K562 (cell line): ENCODE results near the gene ZNF232. TPM values are rescaled to one million over a fixed set of nuclear protein-coding genes. Genes with fewer than 3 reads are reported as not detected.

Experiments used
- ARID2 ChIP-seq: fragments of 450-650 bp; IDR thresholded peaks from 2 replicates; pipeline ENCODE4 v1.6.1; 2017; ENCODE audit warnings: antibody characterized with exemption, mild to moderate bottlenecking
- BCL6 ChIP-seq: fragments of 250-450 bp; sonication (Bioruptor Pico); IDR thresholded peaks from 2 replicates; pipeline ENCODE4 v1.4.0; 2020
- BMI1 ChIP-seq: fragments of 150-350 bp; IDR thresholded peaks from 2 replicates; pipeline ENCODE4 v1.6.1; 2014; ENCODE audit warnings: low read length
- FOXA1 ChIP-seq: fragments of 450-650 bp; IDR thresholded peaks from 2 replicates; pipeline ENCODE4 v1.6.1; 2016; ENCODE audit warnings: mild to moderate bottlenecking, borderline replicate concordance
- GTF2F1 ChIP-seq: IDR thresholded peaks from 2 replicates; pipeline ENCODE4 v1.6.1; 2011; ENCODE audit warnings: low read depth, low read length, improper control_type of control experiment
- KLF1 ChIP-seq: fragments of 450-650 bp; IDR thresholded peaks from 2 replicates; pipeline ENCODE4 v1.6.1; 2016; ENCODE audit warnings: missing genetic modification characterization, missing compliant biosample characterization
- KLF16 ChIP-seq: IDR thresholded peaks from 2 replicates; pipeline ENCODE4 v1.6.1; 2016; ENCODE audit warnings: antibody characterized with exemption
- MCM7 ChIP-seq, 2 experiments: fragments of 450-650 bp; IDR thresholded peaks; 2 replicates each; pipeline ENCODE4 v1.6.1; 2016 to 2018
- NFIC ChIP-seq: fragments of 450-650 bp; IDR thresholded peaks from 2 replicates; pipeline ENCODE4 v1.6.1; 2017; ENCODE audit warnings: mild to moderate bottlenecking, inconsistent platforms
- NRF1 ChIP-seq, 2 experiments: fragments of 450-650 bp; IDR thresholded peaks in 1 of 2; conservative IDR thresholded peaks in 1 of 2; 2 replicates each; pipeline ENCODE4 v1.6.1; 2014; ENCODE audit warnings: mild to moderate bottlenecking in 2 of 2
- PHF20 ChIP-seq: fragments of 450-650 bp; IDR thresholded peaks from 2 replicates; pipeline ENCODE4 v1.6.1; 2018; ENCODE audit not compliant: partially characterized antibody
- POLR2A ChIP-seq: fragments of 450-650 bp; conservative IDR thresholded peaks from 2 replicates; pipeline ENCODE4 v1.6.1; 2016
- POLR2H ChIP-seq: IDR thresholded peaks from 2 replicates; pipeline ENCODE4 v1.6.1; 2016; ENCODE audit warnings: missing genetic modification characterization, low read depth, mild to moderate bottlenecking, control low read depth, missing compliant biosample characterization, moderate library complexity
- RBM34 ChIP-seq: fragments of 200-400 bp; formaldehyde crosslinking; IDR thresholded peaks from 2 replicates; pipeline ENCODE4 v1.6.1; 2018; ENCODE audit warnings: low read length, borderline replicate concordance; ENCODE audit not compliant: insufficient read depth
- RCOR1 ChIP-seq, 2 experiments: IDR thresholded peaks; 2 replicates each; pipeline ENCODE4 v1.6.1; 2012; ENCODE audit warnings: low read depth in 2 of 2, low read length in 2 of 2, borderline replicate concordance in 1 of 2, improper control_type of control experiment in 1 of 2
- SMC3 ChIP-seq: conservative IDR thresholded peaks from 2 replicates; pipeline ENCODE4 v1.6.1; 2011; ENCODE audit warnings: low read depth, low read length, improper control_type of control experiment; ENCODE audit not compliant: insufficient read depth
- SUPT5H ChIP-seq: fragments of 450-650 bp; IDR thresholded peaks from 2 replicates; pipeline ENCODE4 v1.6.1; 2016
- TAF1 ChIP-seq: IDR thresholded peaks from 2 replicates; pipeline ENCODE4 v1.6.1; 2011; ENCODE audit warnings: mild to moderate bottlenecking, low read length, moderate library complexity; ENCODE audit not compliant: insufficient read depth, control insufficient read depth, severe bottlenecking; ENCODE audit errors: extremely low read depth
- TBP ChIP-seq: optimal IDR thresholded peaks from 2 replicates; pipeline ENCODE3; 2011; ENCODE audit warnings: low read depth, low read length, improper control_type of control experiment
- VEZF1 ChIP-seq: fragments of 200-800 bp; sonication (Bioruptor generic); IDR thresholded peaks from 2 replicates; pipeline ENCODE4 v1.6.1; 2017; ENCODE audit warnings: missing genetic modification characterization, missing compliant biosample characterization
- ZC3H4 ChIP-seq: sonication (generic); formaldehyde crosslinking; IDR thresholded peaks from 2 replicates; pipeline ENCODE4 v1.9.0; 2021; ENCODE audit warnings: missing genetic modification reagents, borderline replicate concordance
- ZNF133 ChIP-seq: fragments of 250-450 bp; sonication (Bioruptor Pico); IDR thresholded peaks from 2 replicates; pipeline ENCODE4 v1.4.0; 2020; ENCODE audit warnings: mild to moderate bottlenecking
- ZNF146 ChIP-seq: IDR thresholded peaks from one replicate; pipeline ENCODE4 v1.6.1; 2018; ENCODE audit warnings: missing compliant biosample characterization; ENCODE audit not compliant: unreplicated experiment
- ZNF583 ChIP-seq: fragments of 250-450 bp; sonication (Bioruptor Pico); IDR thresholded peaks from 2 replicates; pipeline ENCODE4 v1.4.0; 2020
- ZNF609 ChIP-seq: sonication (generic); formaldehyde crosslinking; IDR thresholded peaks from 2 replicates; pipeline ENCODE4 v1.8.1; 2023; ENCODE audit warnings: missing genetic modification reagents, mild to moderate bottlenecking, borderline replicate concordance
- ZNF780A ChIP-seq: fragments of 250-450 bp; sonication (Bioruptor Pico); IDR thresholded peaks from 2 replicates; pipeline ENCODE4 v1.5.0; 2021; ENCODE audit warnings: mild to moderate bottlenecking
- polyA plus RNA-seq, 8 experiments: library from polyadenylated mRNA; depleted of rRNA in 4 of 8; stranded (reverse) in 5 of 8; unstranded in 3 of 8; fragments of >200 nt; fragmentation: Nextera tagmentation in 2 of 8; fragmentation: Illumina TruSeq in 1 of 8; extraction: Ambion mirVana in 2 of 8; extraction: Trizol in 1 of 8; gene quantifications; 2 replicates each; pipeline versions ENCODE4 v1.2.1 to v1.2.3, GENCODE V29; 2011 to 2014; ENCODE audit warnings: inconsistent platforms in 1 of 8, missing spikeins in 1 of 8
- total RNA-seq, 7 experiments: library from RNA; depleted of rRNA in 6 of 7; stranded (reverse); fragments of >200 nt in 6 of 7; fragmentation: Illumina TruSeq in 2 of 7; extraction: Trizol in 2 of 7; gene quantifications; 2 replicates each; pipeline versions ENCODE4 v1.2.1 to v1.2.3, GENCODE V29; 2011 to 2021; ENCODE audit warnings: low replicate concordance in 1 of 7

The ZNF232 gene
- total and polyA plus RNA-seq, 9 of the 15 experiments (the other 6 are each of a cell fraction or from before 2014, with no cell fraction given): 10.6 to 26.0 (median 13.0) TPM

- TF ChIP-seq TBP (peak; percentile 73), FOXA1 (no peak), ZNF609 (CRISPR knock-in tag) (no peak), MCM7 (IDR thresholded peaks at IDR 0.05) (no peak), ZNF146 (CRISPR knock-in tag) (no peak), ZNF583 (no peak), ZNF133 (CRISPR knock-in tag) (no peak), GTF2F1 (0 out of 2 replicates have a peak, but pooled peaks have one; percentile 38), ARID2 (no peak), RCOR1 (IDR thresholded peaks at IDR 0.05; ENCODE audit: borderline replicate concordance in 1 of 2, low read depth in 2 of 2, low read length in 2 of 2) (0 out of 4 replicates have a peak, but pooled peaks of 1 of the 2 experiments have one; percentile 25), SUPT5H (peak; percentile 65), BMI1 (no peak), TAF1 (peak; percentile 44), KLF1 (tag) (no peak), ZNF780A (CRISPR knock-in tag) (no peak), POLR2A (peak; percentile 82), NFIC (no peak), PHF20 (peak; percentile 38), NRF1 (conservative IDR thresholded peaks at IDR 0.05 in 1 of 2, IDR thresholded peaks at IDR 0.05 in 1 of 2) (peak; percentile 95 to 96), ZC3H4 (no peak), SMC3 (no peak), POLR2H (tag) (no peak), RBM34 (no peak), KLF16 (no peak), BCL6 (CRISPR knock-in tag) (no peak), VEZF1 (CRISPR knock-in tag) (no peak)
Measured at GRCh38 chr17:5111402-5112204, at the start of gene ZNF232 (continued).
